Esophagus (tissue), 2 donors: ENCODE data around the gene C19orf73. TPM values are rescaled to one million over a fixed set of nuclear protein-coding genes. Genes with fewer than 3 reads are reported as not detected.
"Not testable (repeated sequence)": the region's sequence is repeated elsewhere in the genome, so short reads cannot be mapped to it uniquely, and the experiment has no call there.

Experiments
- H3K27ac ChIP-seq, 2 donors: one replicate each; pipeline ENCODE4 v1.5.1; 2013; ENCODE audit warnings: low read depth in 2 of 2, mild to moderate bottlenecking in 2 of 2, inconsistent platforms in 1 of 2, low read length in 1 of 2, moderate library complexity in 1 of 2
- H3K27me3 ChIP-seq, 2 donors: one replicate each; pipeline ENCODE4 v1.6.1; 2013; ENCODE audit warnings: low read length in 2 of 2, control low read depth in 1 of 2, mild to moderate bottlenecking in 1 of 2; ENCODE audit not compliant: insufficient read depth in 2 of 2, control insufficient read depth in 1 of 2
- H3K36me3 ChIP-seq, 2 donors: one replicate each; pipeline ENCODE4 v1.6.1; 2013; ENCODE audit warnings: low read length in 1 of 2; ENCODE audit not compliant: control insufficient read depth in 2 of 2, insufficient read depth in 2 of 2
- H3K4me1 ChIP-seq, 2 donors: one replicate each; pipeline ENCODE4 v1.6.1; 2013; ENCODE audit warnings: low read length in 1 of 2; ENCODE audit not compliant: control insufficient read depth in 2 of 2, insufficient read depth in 2 of 2
- H3K4me3 ChIP-seq, 2 donors: one replicate each; pipeline ENCODE4 v1.5.1; 2013; ENCODE audit warnings: low read length in 2 of 2, mild to moderate bottlenecking in 2 of 2, low read depth in 1 of 2, moderate library complexity in 1 of 2
- H3K9me3 ChIP-seq, 2 donors: one replicate each; pipeline ENCODE4 v1.6.1; 2013; ENCODE audit warnings: mild to moderate bottlenecking in 2 of 2, low read depth in 1 of 2, low read length in 1 of 2, moderate library complexity in 1 of 2; ENCODE audit not compliant: control insufficient read depth in 2 of 2, insufficient read depth in 1 of 2
- WGBS, 2 donors: extraction: QIAGEN DNeasy Blood & Tissue Kit; methylation state at CpG; one replicate each; pipeline ENCODE4 v1.1.7; 2013; 5-methylcytosine and 5-hydroxymethylcytosine counted together
- polyA plus RNA-seq, 2 donors: library from polyadenylated mRNA; stranded (reverse); fragments of 200-250 nt; gene quantifications; one replicate each; pipeline ENCODE4 v1.2.3, GENCODE V29; 2013
- donor health status: healthy with polysubstance abuse.
- donor health status: Bipolar disorder and iron deficiency.

C19orf73 gene
- polyA plus RNA-seq, 2 donors, result 2.3 to 5.4 TPM

GRCh38 chr19:49149652-49150105 lies 30.7 kb upstream of the C19orf73 start:
- 1% methylated on average over 21 to 23 of the region's 23 CpGs for WGBS, 2 donors
- H3K27me3 ChIP-seq, result no peaks in the 10 kb centered on the region
- H3K27ac ChIP-seq, result peak overlapping the region; percentile 58 to 80

GRCh38 chr19:49148784-49149651 lies 30.1 kb upstream of the C19orf73 start:
- Histone ChIP-seq H3K27ac (peak overlapping the region; percentile 58 to 80), H3K36me3 (no peaks in the 10 kb centered on the region), H3K4me1 (peaks cover 12 to 25% of the 10 kb centered on the region in 2 donors), H3K9me3 (peaks cover 0 to 2% of the 10 kb centered on the region in 2 donors), H3K4me3 (peak overlapping the region; percentile 60 to 61), H3K27me3 (no peaks in the 10 kb centered on the region)
- 3 to 5% methylated on average over 49 of the region's 49 CpGs for WGBS, 2 donors

More at GRCh38 chr19:49149652-49150105, 30.7 kb upstream of the C19orf73 start:
- Histone ChIP-seq H3K4me3 (peak overlapping the region; percentile 60 to 61), H3K4me1 (peaks cover 12 to 25% of the 10 kb centered on the region in 2 donors), H3K9me3 (peaks cover 0 to 3% of the 10 kb centered on the region in 2 donors), H3K36me3 (no peaks in the 10 kb centered on the region)

GRCh38 chr19:49148044-49148682 lies 29.2 kb upstream of the C19orf73 start:
- peak overlapping the region in 1 of 2 donors; percentile 4 for H3K27ac ChIP-seq
- H3K4me3 ChIP-seq, result no peak overlapping the region
- no peaks in the 10 kb centered on the region for H3K27me3 ChIP-seq
- H3K36me3 ChIP-seq, result no peaks in the 10 kb centered on the region
- WGBS, 2 donors, result 64 to 71% methylated on average over 11 of the region's 11 CpGs
- no peaks in the 10 kb centered on the region for H3K9me3 ChIP-seq
- H3K4me1 ChIP-seq, result peaks cover 12 to 25% of the 10 kb centered on the region in 2 donors

- H3K4me3 ChIP-seq, H3K9me3 ChIP-seq, H3K27me3 ChIP-seq, H3K36me3 ChIP-seq, H3K27ac ChIP-seq: not testable (repeated sequence)
- H3K4me1 ChIP-seq, result peaks cover 12 to 30% of the 10 kb centered on the region in 2 donors
- 40 to 41% methylated on average over 7 of the region's 7 CpGs for WGBS, 2 donors
Measured at GRCh38 chr19:49146408-49146770, 27.4 kb upstream of the C19orf73 start.

- peaks cover 6 to 30% of the 10 kb centered on the region in 2 donors for H3K4me1 ChIP-seq
- WGBS, 2 donors, result 8% methylated on average over 29 to 30 of the region's 30 CpGs
- H3K27ac ChIP-seq, result no peak overlapping the region
- H3K9me3 ChIP-seq, result no peaks in the 10 kb centered on the region
- H3K36me3 ChIP-seq, result no peaks in the 10 kb centered on the region
- H3K27me3 ChIP-seq, result no peaks in the 10 kb centered on the region
- H3K4me3 ChIP-seq, result peak overlapping the region in 1 of 2 donors; percentile 2
Measured at GRCh38 chr19:49145573-49146407, 26.8 kb upstream of the C19orf73 start.

- WGBS, 2 donors, result 4 to 5% methylated on average over 21 of the region's 21 CpGs
- Histone ChIP-seq H3K9me3 (no peaks in the 10 kb centered on the region), H3K27me3 (no peaks in the 10 kb centered on the region), H3K36me3 (no peaks in the 10 kb centered on the region), H3K27ac (no peak overlapping the region), H3K4me1 (peaks cover 0 to 15% of the 10 kb centered on the region in 2 donors), H3K4me3 (peak overlapping the region; percentile 24 to 35)
Measured at GRCh38 chr19:49142866-49143335, 24.0 kb upstream of the C19orf73 start.

- Histone ChIP-seq H3K27ac (no peak overlapping the region), H3K9me3 (no peaks in the 10 kb centered on the region), H3K4me1 (peaks cover 0 to 14% of the 10 kb centered on the region in 2 donors), H3K36me3 (no peaks in the 10 kb centered on the region), H3K27me3 (no peaks in the 10 kb centered on the region), H3K4me3 (no peak overlapping the region)
- WGBS, 2 donors, result 80 to 83% methylated on average over 6 of the region's 6 CpGs
Measured at GRCh38 chr19:49141352-49141751, 22.4 kb upstream of the C19orf73 start.

GRCh38 chr19:49140951-49141350 lies 22.0 kb upstream of the C19orf73 start:
- 76 to 92% methylated on average over 7 of the region's 7 CpGs for WGBS, 2 donors
- H3K36me3 ChIP-seq, result no peaks in the 10 kb centered on the region

GRCh38 chr19:49136771-49137171 lies 17.8 kb upstream of the C19orf73 start:
- Histone ChIP-seq H3K27ac (peak overlapping the region; percentile 30 to 61), H3K36me3 (no peaks in the 10 kb centered on the region), H3K9me3 (no peaks in the 10 kb centered on the region), H3K4me1 (peaks cover 4 to 7% of the 10 kb centered on the region in 2 donors), H3K4me3 (no peak overlapping the region), H3K27me3 (no peaks in the 10 kb centered on the region)
- 66 to 76% methylated on average over 10 of the region's 10 CpGs for WGBS, 2 donors

More at GRCh38 chr19:49140951-49141350, 22.0 kb upstream of the C19orf73 start:
- Histone ChIP-seq H3K4me1 (peaks cover 0 to 10% of the 10 kb centered on the region in 2 donors), H3K9me3 (no peaks in the 10 kb centered on the region), H3K27ac (no peak overlapping the region), H3K4me3 (no peak overlapping the region), H3K27me3 (no peaks in the 10 kb centered on the region)
